Breast epithelium (tissue), 4 donors: ENCODE measurements around the gene MRPS27. TPM values are rescaled to one million over a fixed set of nuclear protein-coding genes. Genes with fewer than 3 reads are reported as not detected.

Experiments
- DNase-seq, 2 donors: peaks; one replicate each; pipeline ENCODE4 v3.0.0-alpha.2; 2019; ENCODE audit warnings: low spot score in 2 of 2
- H3K27ac ChIP-seq, 2 donors: fragments of 200-600 bp; sonication (generic) in 1 of 2; one replicate each; pipeline ENCODE4 v1.5.1; 2016 to 2019; ENCODE audit warnings: mild to moderate bottlenecking in 1 of 2
- H3K27me3 ChIP-seq, 2 donors: fragments of 200-600 bp; sonication (generic) in 1 of 2; one replicate each; pipeline versions ENCODE4 v1.5.1 to v1.6.0; 2017 to 2019; ENCODE audit warnings: control low read depth in 1 of 2, mild to moderate bottlenecking in 1 of 2
- H3K36me3 ChIP-seq: fragments of 200-600 bp; one replicate; pipeline ENCODE4 v1.5.1; 2019
- H3K4me1 ChIP-seq, 2 donors: fragments of 200-600 bp; sonication (generic); one replicate each; pipeline ENCODE4 v1.5.1; 2016 to 2019; ENCODE audit warnings: control low read depth in 1 of 2
- H3K4me3 ChIP-seq, 3 donors: fragments of 200-600 bp; sonication (generic); 1 replicate in 2 of 3; 2 replicates in 1 of 3; pipeline ENCODE4 v1.5.1; 2016 to 2019; ENCODE audit warnings: mild to moderate bottlenecking in 3 of 3, moderate library complexity in 2 of 3
- H3K9me3 ChIP-seq, 2 donors: fragments of 200-600 bp; sonication (generic) in 1 of 2; one replicate each; pipeline ENCODE4 v1.5.1; 2016 to 2019; ENCODE audit warnings: control low read depth in 1 of 2
- CTCF ChIP-seq, 3 donors: fragments of 450-650 bp; IDR thresholded peaks; one replicate each; pipeline ENCODE4 v1.5.1; 2016 to 2017; ENCODE audit warnings: antibody characterized with exemption in 3 of 3, mild to moderate bottlenecking in 3 of 3, moderate library complexity in 3 of 3
- POLR2A ChIP-seq: fragments of 450-650 bp; IDR thresholded peaks from one replicate; pipeline ENCODE4 v1.6.1; 2016; ENCODE audit warnings: antibody characterized with exemption, mild to moderate bottlenecking, moderate library complexity
- POLR2AphosphoS5 ChIP-seq, 3 donors: sonication (generic); formaldehyde crosslinking; IDR thresholded peaks; one replicate each; pipeline ENCODE4 v1.6.1; 2017; ENCODE audit warnings: antibody characterized with exemption in 3 of 3
- intact Hi-C: fragments of 100-400 bp; cut with DNase I; formaldehyde crosslinking; loops from one replicate; pipeline ENCODE4 v1.15.1; 2023; ENCODE audit warnings: low total_unique reads
- total RNA-seq, 3 donors: library from RNA; depleted of rRNA; stranded (reverse); fragments of >200 nt; gene quantifications; one replicate each; pipeline ENCODE4 v1.1.0, GENCODE V29; 2016

MRPS27 gene
- total RNA-seq, 3 donors from 2014 or later = 47.8 to 71.3 (median 51.8) TPM

GRCh38 chr5:72197393-72197792, 122.6 kb downstream of the MRPS27 start:
- H3K27ac ChIP-seq = no peak overlapping the region
- H3K27me3 ChIP-seq = no peaks in the 10 kb centered on the region
- no peak for DNase-seq
- no peak overlapping the region for H3K4me3 ChIP-seq
- intact Hi-C loops = no loop called here
- H3K9me3 ChIP-seq = no peaks in the 10 kb centered on the region
- TF ChIP-seq POLR2AphosphoS5 (IDR thresholded peaks at IDR 0.05) (no peak), CTCF (IDR thresholded peaks at IDR 0.05) (no peak), POLR2A (no peak)
- no peaks in the 10 kb centered on the region for H3K4me1 ChIP-seq
- no peaks in the 10 kb centered on the region for H3K36me3 ChIP-seq

DNA sequence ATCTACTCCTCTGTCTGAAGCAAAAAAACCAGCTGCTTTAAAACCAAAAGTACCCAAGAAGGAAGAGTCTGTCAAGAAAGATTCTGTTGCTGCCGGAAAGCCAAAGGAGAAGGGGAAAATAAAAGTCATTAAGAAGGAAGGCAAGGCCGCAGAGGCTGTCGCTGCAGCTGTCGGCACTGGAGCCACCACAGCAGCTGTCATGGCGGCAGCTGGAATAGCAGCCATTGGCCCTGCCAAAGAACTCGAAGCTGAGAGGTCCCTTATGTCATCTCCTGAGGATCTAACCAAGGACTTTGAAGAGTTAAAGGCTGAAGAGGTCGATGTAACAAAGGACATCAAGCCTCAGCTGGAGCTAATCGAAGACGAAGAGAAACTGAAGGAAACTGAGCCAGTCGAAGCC, 124.5 kb downstream of the MRPS27 start:
- Histone ChIP-seq H3K4me1 (no peaks in the 10 kb centered on the region), H3K36me3 (no peaks in the 10 kb centered on the region), H3K9me3 (no peaks in the 10 kb centered on the region), H3K27me3 (no peaks in the 10 kb centered on the region), H3K4me3 (no peak overlapping the region), H3K27ac (no peak overlapping the region)
- no peak for DNase-seq
- intact Hi-C loops = no loop called here
- TF ChIP-seq POLR2AphosphoS5 (IDR thresholded peaks at IDR 0.05) (no peak), POLR2A (no peak), CTCF (IDR thresholded peaks at IDR 0.05) (no peak)

- Histone ChIP-seq H3K36me3 (no peaks in the 10 kb centered on the region), H3K9me3 (no peaks in the 10 kb centered on the region), H3K27ac (no peak overlapping the region), H3K4me3 (no peak overlapping the region), H3K27me3 (no peaks in the 10 kb centered on the region), H3K4me1 (no peaks in the 10 kb centered on the region)
- TF ChIP-seq POLR2A = no peak
- TF ChIP-seq POLR2AphosphoS5 (IDR thresholded peaks at IDR 0.05) = no peak
- no peak for TF ChIP-seq CTCF (IDR thresholded peaks at IDR 0.05)
- intact Hi-C loops = no loop called here
- DNase-seq = no peak
Measured at GRCh38 chr5:72194846-72195245, 125.2 kb downstream of the MRPS27 start.

GRCh38 chr5:72191404-72191803, 128.6 kb downstream of the MRPS27 start:
- H3K4me3 ChIP-seq = no peak overlapping the region
- TF ChIP-seq CTCF (IDR thresholded peaks at IDR 0.05) (no peak), POLR2A (no peak), POLR2AphosphoS5 (IDR thresholded peaks at IDR 0.05) (no peak)
- DNase-seq = no peak
- H3K27ac ChIP-seq = no peak overlapping the region
- no peaks in the 10 kb centered on the region for H3K4me1 ChIP-seq
- intact Hi-C loops = no loop called here
- no peaks in the 10 kb centered on the region for H3K27me3 ChIP-seq
- no peaks in the 10 kb centered on the region for H3K9me3 ChIP-seq
- H3K36me3 ChIP-seq = no peaks in the 10 kb centered on the region

DNA sequence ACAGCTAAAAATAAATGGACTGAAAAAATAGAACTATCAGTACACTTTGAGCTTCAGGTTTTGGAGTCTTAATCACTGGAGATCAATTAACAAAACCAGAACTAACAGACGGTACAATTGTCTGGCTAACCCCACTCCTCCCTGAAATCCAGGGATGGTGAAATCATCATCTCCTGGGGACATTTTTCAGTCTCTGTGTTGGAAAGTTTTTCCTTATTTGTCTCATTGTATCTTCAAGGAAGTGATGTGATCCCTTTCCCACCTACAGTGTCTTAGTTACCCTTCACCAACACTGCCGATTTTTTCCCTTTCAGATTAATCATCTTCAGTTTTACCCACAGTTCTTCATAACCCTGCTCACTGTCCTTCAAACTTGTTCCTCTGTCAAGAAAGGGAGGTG, 130.9 kb downstream of the MRPS27 start:
- intact Hi-C loops = loop anchor here (2.0 kb wide), 1 partner anchor 74 kb away; no protein-coding TSS in a partner anchor
- H3K4me1 ChIP-seq = no peaks in the 10 kb centered on the region
- no peak overlapping the region for H3K4me3 ChIP-seq
- peak overlapping the region in 1 of 2 donors; percentile 54 for H3K27ac ChIP-seq
- no peaks in the 10 kb centered on the region for H3K9me3 ChIP-seq
- no peak for DNase-seq
- TF ChIP-seq CTCF (IDR thresholded peaks at IDR 0.05) (no peak), POLR2A (no peak), POLR2AphosphoS5 (IDR thresholded peaks at IDR 0.05) (no peak)
- H3K27me3 ChIP-seq = no peaks in the 10 kb centered on the region
- H3K36me3 ChIP-seq = no peaks in the 10 kb centered on the region
